ENCODE data around the gene GFRA1.

DNA sequence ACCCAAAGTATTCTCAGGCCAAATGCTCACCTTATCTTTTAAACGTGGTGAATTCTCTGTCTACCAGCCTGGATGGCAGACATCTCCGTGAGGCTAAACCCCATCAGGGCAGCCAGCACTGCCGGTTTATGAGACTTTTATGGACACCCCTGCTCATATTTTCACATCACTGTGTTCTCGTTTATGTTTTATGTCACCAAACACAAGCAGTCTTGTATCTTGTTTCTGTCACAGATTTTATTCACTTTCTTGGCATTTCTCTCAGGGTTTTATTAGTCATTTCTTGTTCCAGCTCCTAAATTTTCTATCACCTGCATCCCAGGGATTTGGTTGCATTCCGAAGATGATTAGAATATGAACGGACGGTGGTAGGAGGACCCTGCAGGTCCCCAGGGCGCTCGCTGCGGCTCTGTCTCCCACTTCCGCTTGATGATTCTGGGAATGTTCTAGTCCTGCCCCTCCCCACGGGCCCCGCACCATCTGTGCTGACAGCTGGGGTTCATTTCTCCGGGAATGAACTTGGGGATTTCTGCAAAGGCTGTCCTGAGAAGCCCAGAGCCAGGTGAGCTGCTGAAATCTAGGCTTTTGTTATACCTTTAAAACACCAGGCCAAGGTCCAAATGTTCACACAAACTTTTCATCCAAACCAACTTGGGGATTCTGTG lies 217.6 kb downstream of the GFRA1 start:
- TF ChIP-seq EZH2phosphoT487 (IDR thresholded peaks at IDR 0.05; ENCODE audit: borderline replicate concordance, low read depth) (no peak), MXI1 (IDR thresholded peaks at IDR 0.05; ENCODE audit: low read depth, low read length) (no peak), RAD21 (IDR thresholded peaks at IDR 0.05; ENCODE audit: low read length) (no peak), RXRA (IDR thresholded peaks at IDR 0.05; ENCODE audit: borderline replicate concordance, low read depth) (no peak), YY1 (IDR thresholded peaks at IDR 0.05; ENCODE audit: low read depth) (no peak), SIN3A (IDR thresholded peaks at IDR 0.05; ENCODE audit: borderline replicate concordance, low read depth, low read length) (no peak), JUND (IDR thresholded peaks at IDR 0.05) (no peak)
- TF ChIP-seq, protein P1, sequence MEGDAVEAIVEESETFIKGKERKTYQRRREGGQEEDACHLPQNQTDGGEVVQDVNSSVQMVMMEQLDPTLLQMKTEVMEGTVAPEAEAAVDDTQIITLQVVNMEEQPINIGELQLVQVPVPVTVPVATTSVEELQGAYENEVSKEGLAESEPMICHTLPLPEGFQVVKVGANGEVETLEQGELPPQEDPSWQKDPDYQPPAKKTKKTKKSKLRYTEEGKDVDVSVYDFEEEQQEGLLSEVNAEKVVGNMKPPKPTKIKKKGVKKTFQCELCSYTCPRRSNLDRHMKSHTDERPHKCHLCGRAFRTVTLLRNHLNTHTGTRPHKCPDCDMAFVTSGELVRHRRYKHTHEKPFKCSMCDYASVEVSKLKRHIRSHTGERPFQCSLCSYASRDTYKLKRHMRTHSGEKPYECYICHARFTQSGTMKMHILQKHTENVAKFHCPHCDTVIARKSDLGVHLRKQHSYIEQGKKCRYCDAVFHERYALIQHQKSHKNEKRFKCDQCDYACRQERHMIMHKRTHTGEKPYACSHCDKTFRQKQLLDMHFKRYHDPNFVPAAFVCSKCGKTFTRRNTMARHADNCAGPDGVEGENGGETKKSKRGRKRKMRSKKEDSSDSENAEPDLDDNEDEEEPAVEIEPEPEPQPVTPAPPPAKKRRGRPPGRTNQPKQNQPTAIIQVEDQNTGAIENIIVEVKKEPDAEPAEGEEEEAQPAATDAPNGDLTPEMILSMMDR (IDR thresholded peaks at IDR 0.05), result no peak
- TF ChIP-seq, protein P2, sequence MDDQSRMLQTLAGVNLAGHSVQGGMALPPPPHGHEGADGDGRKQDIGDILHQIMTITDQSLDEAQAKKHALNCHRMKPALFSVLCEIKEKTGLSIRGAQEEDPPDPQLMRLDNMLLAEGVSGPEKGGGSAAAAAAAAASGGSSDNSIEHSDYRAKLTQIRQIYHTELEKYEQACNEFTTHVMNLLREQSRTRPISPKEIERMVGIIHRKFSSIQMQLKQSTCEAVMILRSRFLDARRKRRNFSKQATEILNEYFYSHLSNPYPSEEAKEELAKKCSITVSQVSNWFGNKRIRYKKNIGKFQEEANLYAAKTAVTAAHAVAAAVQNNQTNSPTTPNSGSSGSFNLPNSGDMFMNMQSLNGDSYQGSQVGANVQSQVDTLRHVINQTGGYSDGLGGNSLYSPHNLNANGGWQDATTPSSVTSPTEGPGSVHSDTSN (IDR thresholded peaks at IDR 0.05), result no peak
- TF ChIP-seq, protein P3, sequence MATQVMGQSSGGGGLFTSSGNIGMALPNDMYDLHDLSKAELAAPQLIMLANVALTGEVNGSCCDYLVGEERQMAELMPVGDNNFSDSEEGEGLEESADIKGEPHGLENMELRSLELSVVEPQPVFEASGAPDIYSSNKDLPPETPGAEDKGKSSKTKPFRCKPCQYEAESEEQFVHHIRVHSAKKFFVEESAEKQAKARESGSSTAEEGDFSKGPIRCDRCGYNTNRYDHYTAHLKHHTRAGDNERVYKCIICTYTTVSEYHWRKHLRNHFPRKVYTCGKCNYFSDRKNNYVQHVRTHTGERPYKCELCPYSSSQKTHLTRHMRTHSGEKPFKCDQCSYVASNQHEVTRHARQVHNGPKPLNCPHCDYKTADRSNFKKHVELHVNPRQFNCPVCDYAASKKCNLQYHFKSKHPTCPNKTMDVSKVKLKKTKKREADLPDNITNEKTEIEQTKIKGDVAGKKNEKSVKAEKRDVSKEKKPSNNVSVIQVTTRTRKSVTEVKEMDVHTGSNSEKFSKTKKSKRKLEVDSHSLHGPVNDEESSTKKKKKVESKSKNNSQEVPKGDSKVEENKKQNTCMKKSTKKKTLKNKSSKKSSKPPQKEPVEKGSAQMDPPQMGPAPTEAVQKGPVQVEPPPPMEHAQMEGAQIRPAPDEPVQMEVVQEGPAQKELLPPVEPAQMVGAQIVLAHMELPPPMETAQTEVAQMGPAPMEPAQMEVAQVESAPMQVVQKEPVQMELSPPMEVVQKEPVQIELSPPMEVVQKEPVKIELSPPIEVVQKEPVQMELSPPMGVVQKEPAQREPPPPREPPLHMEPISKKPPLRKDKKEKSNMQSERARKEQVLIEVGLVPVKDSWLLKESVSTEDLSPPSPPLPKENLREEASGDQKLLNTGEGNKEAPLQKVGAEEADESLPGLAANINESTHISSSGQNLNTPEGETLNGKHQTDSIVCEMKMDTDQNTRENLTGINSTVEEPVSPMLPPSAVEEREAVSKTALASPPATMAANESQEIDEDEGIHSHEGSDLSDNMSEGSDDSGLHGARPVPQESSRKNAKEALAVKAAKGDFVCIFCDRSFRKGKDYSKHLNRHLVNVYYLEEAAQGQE (IDR thresholded peaks at IDR 0.05; ENCODE audit: low read depth, low read length), result no peak

Measured in SK-N-SH (cell line).